Activated CD8-positive, alpha-beta memory T cell treated with anti-CD3 and anti-CD28 coated beads for 48 hours (primary cell): ENCODE data around the gene MSI2.

Source experiments
- DNase-seq, 3 experiments: peaks; one replicate each; pipeline ENCODE4 v3.0.0-alpha.2; 2020; ENCODE audit warnings: low read depth in 2 of 3, low spot score in 2 of 3

Gene MSI2

DNA sequence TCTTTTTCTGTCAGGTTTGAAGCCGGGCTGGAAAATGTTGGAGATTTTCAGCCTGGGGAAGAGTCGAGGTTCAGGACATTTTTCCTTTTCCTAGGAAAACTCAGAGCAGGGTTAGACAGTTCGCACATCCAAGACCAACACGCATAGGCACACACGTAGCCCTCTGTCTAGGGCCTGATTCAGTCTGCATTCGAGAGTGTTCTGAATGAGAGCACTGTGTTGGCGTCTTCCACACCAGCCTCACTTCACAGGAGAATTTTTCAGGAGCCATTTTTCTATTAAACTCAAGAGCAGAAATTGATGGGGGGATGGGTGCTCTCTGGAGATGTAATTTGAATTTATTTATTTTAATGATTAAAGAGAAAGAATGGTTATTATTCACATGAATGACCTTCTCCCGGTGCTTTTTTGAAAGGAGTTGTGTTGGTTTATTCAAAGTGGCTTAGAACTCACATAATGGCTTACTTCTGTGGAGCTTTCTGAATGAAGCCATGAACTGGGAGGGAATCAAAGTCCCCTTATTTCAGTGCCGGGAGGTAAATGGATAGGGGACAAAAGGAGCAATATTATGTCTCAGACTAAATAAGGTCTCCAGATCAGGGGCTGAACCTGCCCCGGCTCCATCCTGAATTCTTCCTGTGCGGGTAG lies 294.5 kb downstream of the MSI2 start:
- no peak for DNase-seq

DNA sequence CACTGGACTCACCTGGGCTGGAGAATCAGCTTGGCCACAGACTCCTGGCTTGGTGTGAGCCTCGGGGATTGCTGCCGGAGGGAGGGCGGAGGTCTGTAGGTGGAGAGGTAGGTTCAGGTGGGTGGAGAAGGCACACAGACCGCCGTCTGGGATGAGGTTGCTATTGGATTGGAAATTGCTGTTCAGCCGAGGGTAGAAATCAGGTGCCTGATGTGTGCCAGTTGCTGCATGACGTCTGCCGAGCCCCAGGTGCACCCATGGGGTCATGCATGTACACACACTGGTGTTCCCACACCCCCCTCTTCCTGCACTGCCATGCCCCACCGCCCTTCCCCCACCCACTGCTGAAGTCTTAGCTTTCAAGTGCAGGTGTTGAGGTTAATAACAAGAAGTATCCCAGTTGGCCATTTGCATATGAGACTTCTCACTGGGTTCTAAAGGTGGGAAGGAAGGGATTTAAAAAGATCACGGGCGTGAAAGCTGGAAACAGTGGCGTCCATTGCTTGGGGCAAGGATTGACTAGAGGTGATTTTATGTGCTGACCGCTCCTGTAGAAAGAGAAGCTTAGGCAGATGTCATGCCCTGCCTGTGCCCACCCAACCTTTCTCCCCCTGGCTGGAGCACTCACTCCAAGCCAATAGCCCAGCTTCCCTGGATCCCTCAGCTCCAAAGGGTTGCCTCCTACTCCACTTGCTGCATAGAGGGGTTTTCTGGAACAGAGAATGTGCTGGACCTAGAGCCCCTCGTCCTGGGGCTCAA lies 295.2 kb downstream of the MSI2 start:
- no peak for DNase-seq

DNA sequence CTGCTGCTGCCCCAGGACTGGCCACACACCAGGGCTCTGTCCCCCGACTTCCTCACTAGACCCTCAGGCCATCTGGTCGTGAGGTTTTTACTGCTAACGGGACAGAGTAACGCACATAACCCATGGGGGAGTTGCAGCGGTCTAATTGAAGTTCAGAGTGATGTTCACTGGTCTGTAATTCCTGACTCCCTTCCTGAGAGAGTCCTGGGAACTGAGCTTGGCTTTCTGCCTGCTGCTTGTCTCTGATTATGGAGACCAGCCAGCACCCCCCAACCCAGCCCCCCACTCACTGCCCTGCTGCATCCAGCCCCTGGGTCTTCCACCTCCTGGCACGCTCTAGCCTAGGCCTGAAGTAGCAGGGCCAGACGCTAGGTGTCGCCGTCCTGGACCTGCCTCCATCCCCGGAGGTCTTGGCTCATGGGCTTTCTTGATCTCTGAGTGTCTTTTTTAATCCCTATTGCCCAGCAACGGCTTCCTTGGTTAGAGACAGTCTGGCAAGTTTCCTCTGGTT lies 295.8 kb downstream of the MSI2 start:
- no peak for DNase-seq

DNA sequence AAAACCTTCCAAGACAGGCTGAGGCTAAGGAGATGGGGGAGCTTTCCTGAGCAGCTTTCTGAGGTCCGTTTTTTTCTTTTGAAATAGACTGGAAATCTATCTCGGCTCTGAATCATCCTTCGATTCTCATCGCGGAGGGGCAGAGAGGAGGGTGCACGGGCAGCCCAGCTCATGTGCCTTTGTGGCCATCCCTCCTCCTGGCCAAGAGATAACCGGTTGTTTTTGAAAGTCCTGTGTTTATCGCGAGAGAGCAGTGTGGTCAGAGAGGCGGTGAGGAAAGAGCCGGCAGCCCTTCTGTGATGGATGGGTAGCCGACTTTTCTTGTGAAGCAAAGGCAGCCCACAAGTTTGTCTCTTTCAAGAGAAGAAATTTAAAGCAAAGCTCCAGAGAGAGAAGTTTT lies 297.2 kb downstream of the MSI2 start:
- DNase-seq, result no peak

DNA sequence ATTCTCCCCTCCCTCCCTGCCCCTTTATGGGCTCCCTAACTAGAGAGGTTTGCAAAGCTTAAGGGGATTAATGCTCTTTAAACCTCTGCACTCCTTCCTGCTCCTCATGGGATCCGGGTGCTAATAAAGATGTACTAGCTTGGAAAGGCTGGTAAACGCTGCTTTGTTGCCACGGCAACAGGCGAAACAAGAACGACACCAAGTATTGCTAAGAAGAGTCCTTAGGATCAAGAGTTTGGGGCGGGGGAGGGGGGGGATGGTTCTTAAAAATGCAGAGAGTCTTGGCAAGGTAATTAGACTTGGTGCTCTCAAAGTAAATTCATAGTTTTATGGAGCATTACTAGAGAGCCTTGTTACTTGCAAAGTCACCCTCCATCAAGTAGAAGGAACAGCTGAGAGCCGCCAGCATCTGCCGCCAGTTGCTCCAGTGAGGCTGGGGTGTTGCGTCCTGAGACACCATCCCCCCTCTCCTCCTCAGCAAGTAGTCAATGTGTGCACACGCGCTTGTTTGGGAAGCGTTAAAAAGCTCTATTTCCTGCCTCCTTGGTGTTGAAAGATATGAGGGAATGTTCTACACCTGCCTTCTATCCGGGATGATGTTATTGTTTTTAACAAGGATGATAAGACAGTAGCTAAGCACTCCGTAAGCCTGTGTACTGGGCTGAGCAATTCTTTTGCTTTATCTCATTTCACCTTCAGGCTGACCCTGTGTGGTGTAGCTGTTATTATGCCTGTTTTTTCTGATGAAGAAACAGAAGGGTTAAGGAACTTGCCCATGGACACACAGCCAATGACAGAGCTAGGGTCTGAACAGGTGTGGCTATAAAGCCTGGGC lies 297.9 kb downstream of the MSI2 start:
- no peak for DNase-seq

DNA sequence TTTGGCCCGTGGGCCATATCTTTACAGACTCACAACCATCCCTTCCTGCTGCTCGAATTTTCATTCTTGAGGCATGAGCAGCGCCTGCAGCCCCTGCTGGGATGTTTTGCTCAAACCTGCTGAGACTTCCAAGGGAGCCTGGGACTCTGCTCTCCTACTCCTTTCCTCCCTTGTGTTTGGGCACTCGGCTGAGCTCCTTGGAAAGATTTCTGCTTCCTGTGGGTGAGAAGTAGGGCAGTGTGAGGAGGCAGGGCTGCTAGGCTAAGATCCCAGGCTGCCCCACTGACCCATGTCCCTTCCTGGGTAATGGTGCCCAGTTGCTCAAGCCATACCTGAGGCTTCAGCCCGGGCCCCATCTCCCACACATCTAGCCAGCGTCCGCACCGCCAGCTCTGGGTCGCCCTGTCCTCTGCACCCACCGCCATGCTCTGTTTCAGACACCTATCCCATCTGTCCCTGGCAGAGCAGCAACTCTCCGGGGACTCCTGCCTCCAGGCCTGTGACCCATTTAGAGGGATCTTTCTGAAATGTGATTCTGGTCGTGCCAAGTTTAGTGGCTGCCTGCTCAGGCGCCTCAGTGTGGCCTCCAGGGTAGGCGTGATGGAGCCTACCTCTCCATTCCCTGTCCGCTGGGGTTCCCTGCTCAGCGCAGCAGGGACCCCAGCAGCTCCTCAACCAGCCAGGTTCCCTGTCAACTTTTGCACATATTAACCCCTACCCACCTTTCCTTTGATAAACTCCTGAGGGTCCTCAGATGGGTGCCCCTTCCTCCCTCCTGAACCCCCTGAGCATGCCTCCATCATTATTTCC lies 298.7 kb downstream of the MSI2 start:
- no peak for DNase-seq

DNA sequence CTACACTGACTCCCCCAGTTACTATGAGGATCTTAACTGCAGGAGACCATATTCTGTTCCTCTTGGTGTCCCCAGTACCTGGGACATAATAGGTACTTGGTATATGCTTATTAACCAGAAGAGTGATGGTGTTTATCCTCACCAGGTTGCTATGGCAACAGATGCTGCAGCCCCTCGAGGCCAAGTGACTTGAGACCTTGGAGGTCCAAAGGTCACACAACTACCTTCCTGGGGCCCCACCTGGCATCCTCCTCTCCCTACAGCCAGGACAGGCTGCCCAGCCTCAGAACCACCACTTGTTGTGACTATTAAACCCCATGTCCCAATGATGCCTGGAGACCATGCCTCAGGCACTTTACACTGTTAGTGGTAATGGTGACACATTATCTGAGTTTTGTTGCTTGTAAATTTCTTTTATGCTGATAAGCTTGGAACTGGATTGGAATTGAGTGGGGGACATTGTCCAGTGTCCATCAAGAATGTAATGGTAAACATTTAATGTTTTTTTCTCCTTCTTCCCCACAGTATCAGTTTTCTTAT lies 299.4 kb downstream of the MSI2 start:
- DNase-seq, result no peak

DNA sequence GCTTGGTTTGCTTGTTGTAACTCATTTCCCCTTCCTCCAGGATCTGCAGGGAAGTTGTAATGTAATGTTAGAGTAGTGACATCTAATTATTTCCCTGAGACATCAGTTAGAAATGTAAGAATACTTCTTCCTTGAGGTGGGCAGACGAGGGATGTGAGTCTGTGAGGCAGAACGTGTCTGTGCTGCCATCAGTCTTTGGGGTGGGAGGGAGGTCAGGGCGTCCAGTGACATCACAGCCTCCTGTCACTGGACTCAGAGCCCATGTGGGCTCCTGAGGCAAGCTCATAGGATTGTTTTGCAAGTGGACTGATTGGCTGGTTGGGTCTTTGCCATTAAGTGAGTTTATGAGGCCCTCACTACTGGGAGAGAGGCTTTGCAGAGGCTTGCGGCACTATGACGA lies 300.0 kb downstream of the MSI2 start:
- no peak for DNase-seq

DNA sequence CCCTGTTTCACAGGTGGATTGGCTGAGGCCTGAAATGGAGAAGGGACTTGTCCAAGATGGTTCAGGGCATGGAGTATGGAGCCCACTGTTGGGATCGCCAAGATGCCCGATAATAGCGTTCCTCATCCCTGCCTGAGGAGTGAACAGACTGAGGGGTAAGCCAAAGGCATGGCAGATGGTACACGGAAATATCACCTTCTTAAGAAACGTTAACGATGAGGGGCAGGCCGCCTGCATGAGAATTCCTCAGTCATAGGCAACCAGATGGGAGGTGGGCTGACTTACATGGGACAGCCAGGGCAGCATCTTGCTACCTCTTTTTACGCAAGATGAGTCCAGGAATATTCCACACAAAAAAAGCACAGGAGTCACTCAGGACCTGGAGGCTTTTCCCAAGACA lies 300.7 kb downstream of the MSI2 start:
- DNase-seq, result no peak

DNA sequence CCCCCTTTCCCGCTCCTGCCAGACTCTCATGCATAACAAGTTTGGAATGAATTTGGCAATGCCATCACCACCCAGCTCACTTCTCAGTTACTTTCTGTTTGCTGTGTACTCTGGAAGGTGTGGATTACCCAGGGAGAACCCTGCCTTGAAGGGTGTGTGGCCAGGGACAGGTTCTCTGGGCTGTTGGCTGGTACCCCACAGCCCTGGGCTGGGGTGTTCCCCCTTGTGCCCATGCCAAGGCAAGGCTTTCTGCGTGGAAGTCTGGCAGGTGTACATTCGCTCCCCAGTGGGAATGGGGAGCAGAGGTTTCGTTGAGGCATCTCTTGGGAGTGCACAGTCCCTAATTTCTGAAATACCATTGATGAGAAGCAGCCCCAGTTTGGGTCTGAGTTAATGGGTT lies 301.1 kb downstream of the MSI2 start:
- DNase-seq, result no peak

DNA sequence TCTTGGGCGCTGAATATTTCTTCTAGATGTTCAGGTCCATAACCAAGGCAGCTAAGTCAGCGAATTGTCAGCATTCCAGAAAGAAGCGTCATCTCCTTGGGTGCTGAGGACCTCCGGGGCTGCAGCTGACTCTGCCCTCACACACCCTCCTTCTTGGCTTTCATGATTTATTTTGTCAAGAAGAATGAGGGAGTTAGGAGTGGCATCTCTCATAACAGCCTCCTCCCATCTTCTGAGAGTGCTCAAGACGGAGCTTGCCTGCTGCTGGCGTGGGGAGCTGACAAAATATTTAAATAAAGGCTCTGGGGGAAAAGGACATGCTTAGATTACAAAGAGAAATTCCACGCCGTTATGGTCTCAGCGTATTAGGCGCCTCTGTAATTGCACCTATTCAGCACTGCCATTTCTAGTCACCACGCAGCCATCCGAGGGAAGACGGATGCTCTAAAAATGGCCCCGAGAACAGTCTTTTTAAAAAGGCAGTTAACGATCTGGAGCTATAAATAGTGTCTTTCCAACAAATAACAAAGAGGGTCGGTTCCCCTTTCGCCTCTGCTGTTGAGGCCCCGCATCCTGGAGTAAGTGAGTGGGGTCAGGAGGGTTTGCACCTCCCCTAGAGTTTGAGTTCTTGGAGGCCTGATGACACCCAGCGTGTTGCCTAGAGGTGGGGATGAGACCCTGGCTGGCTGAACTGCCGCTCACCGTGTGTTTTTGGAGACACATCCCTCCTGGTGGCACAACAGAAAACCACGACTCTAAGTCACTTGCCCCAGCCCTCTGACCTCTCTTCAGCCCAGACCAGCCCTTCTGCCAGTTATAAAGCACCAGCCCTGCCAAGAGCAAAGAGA lies 301.7 kb downstream of the MSI2 start:
- DNase-seq, result no peak

DNA sequence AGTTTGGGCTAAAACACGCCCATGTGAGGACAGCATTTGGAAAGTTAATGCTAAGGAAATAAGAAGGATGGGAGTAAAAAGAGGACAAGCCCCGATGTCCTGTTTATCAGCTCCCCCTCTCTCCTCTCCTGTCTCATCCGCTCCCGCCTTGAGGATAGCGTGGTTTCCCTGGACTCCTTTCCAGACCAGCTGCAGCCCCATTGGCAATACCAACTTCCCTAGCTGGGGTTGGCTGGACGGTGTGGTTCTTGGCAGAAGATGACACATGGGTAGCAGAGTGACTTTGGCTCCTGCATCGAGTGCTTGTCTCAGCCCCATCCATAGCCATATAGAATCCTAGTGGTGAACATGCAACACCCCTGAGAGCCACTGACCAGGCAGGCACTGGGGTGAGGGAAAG lies 302.9 kb downstream of the MSI2 start:
- DNase-seq, result no peak

DNA sequence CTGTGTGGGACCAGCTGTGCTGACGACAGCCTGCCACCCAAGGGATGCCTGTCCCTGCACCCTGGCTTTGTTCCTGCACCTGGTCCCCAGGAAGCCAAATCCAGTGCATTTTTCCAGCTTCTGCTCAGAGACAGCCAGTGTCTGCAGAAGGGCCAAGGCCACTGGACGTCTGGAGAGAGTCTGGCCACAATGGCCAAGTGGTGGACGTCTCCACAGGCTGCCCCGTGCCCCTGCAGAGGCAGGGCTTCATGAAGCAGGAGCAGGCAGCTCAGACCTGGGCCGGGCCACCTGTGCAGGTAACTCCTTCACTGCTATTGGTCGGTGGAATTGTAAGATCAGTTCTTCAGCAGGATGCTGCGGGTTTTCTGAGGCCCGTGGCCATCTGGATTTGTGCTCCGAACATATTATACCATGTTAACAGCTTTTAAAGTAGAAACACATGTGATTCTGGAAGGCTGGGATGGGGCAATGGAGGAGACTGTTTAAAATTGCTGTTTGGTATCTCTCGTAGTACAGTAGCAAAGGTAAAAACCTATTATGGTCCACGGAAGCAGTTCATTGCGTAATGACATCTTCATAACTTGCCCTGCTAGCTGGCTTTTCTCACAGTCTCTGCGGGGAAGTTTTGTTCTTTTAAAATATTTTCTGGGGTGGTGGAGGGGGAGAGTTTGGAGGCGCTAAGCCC lies 303.5 kb downstream of the MSI2 start:
- no peak for DNase-seq

DNA sequence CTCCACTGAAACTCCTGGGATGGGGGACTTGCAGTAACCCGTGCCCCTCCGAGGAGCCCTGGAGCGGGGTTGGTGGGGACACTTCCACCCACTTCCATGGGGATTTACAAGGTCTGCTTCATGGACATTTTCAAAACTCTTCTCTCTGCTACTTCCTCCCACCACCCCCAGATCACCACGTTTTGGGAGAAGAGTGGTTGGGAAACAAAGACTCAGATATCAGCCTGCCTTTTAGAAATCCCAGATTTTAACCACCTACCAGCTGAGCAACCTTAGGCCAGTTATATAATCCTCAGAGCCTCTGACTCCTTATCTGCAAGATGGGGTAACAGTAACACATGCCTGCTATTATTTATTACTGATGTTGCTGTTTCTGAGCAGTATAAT lies 304.0 kb downstream of the MSI2 start:
- no peak for DNase-seq

DNA sequence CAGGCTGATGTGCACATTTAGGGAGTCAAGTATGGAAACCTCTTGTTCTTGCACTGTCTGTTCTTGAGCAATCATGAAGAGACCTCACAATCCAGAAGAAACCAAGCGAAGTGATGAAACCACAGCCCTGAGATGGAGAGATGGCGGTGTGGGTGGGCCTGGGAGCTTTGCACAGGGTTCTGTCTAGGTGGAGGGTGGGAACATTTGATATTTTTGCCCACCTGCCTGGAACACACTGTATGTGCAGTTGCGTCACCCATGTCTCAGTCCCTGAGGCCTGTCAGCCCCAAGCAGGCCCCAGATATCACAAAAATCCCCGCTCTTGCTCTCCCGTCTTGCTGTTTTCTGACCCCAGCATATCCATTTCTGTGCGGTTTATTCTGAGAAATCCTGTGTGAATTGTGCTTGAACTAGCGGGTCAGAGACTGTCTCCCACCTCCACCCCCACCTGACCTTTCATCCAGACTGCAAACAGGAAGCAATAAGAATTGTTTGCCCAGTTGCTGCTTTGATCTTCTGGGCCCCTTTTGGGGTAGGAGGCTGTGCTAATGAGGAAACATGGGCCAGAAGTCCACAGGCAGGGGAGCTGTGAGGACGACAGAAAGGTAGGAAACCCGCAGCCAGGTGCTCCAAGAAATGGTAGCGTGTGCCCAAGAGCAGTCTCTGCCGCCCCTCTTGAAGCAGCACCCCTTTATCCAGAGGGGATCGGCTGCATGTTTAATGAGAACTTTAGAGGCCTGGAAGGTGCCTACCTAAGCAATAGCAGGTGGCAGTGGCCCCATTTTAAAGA lies 304.9 kb downstream of the MSI2 start:
- no peak for DNase-seq

DNA sequence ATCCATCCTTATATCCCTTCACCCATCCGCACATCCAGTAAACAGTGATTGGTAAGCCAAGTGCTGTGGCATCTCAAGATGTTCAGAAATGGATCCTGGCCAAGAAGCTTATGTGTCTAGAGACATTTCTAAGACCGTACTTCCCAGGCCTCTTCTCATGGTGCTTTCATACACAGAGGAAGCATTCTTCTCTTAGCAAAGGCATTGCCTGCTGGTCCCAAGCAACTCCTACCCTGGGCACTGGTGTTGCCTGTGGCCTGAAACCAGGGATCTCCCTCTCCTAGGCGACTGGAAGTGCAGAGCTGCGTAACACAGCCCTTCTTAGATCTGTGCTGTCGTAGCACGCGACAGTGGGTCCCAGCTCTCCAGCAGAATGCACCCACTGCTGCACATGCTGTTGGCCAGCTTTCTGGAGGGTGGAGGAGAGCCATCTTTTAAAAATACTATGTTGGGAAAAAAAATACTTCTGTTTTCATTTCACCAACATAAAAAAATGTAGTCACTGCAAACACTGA lies 305.9 kb downstream of the MSI2 start:
- DNase-seq, result no peak

DNA sequence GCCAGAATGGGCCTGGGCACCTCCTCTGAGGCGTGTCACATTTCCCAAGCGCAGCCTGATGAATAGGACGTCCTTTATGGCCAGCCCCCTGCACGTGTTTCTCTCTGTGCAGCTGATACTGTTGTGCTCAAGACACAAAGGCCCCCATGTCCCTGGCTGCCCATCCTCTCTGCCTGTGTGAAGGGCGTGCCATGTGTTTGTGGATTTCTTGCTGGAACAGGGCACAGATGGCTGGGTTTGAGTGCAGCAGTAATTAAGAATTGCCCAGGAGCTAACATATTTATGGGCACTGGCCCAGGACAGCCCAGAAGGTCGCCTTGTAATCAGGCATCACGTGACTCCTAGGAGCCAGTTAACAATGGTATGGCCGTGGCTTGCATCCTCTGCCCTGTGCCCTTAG lies 307.6 kb downstream of the MSI2 start:
- no peak for DNase-seq

DNA sequence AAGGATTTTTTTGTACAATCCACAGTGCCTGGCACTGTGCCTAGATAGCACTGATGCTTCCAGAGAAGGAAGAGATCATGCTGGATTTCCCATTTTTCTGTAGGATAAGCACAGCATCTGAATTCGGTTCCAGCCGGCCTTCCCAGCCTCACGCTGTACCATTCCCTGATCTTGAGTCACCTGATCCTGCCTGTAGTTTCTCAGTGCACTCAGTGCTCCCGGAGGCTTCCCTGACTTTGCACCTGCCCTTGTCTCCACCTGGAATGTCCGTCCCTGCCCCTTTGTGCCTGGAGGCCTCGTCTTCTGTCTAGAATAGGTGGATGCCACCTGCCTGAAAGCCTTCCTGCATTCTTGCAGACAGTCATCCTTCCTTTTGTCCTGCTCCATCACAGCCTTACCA lies 308.9 kb downstream of the MSI2 start:
- DNase-seq, result no peak
